NB4 (cell line): Measurements from ENCODE around the gene SERF2.

Experiments
- CTCF ChIP-seq: IDR thresholded peaks from one replicate; pipeline ENCODE4 v1.5.1; 2012; ENCODE audit warnings: low read depth, low read length
- MYC ChIP-seq: IDR thresholded peaks from 2 replicates; pipeline ENCODE4 v1.6.1; 2011; ENCODE audit warnings: low read depth, low read length
- POLR2A ChIP-seq: IDR thresholded peaks from 2 replicates; pipeline ENCODE4 v1.6.1; 2011; ENCODE audit warnings: mild to moderate bottlenecking; ENCODE audit not compliant: insufficient read length; ENCODE audit errors: extremely low read depth

- TF ChIP-seq CTCF (no peak), POLR2A (no peak), MYC (no peak)
Measured at GRCh38 chr15:43794269-43795037, 2.3 kb downstream of the SERF2 start.
